ENCODE data around the gene FLT4. TPM values are rescaled to one million over a fixed set of nuclear protein-coding genes. Genes with fewer than 3 reads are reported as not detected.
A peak's percentile ranks its signal among the peaks of the same experiment; 100 is the strongest.

The FLT4 gene
- total and polyA plus RNA-seq, 9 of the 15 experiments (the other 6 are each of a cell fraction or from before 2014, with no cell fraction given): 0.01 to 0.42 (median 0.14) TPM; not detected in 2

- TF ChIP-seq SMAD2 (IDR thresholded peaks at IDR 0.05; ENCODE audit: low read depth, low read length) (no peak), U2AF2 (optimal IDR thresholded peaks at IDR 0.05; ENCODE audit: low read depth, low read length) (no peak), ETS1 (conservative IDR thresholded peaks at IDR 0.05; ENCODE audit: control insufficient read depth, low read depth, low read length) (no peak), MTA3 (IDR thresholded peaks at IDR 0.05; ENCODE audit: borderline replicate concordance) (no peak), ZNF512 (tag; IDR thresholded peaks at IDR 0.05) (no peak), ZNF695 (CRISPR knock-in tag; IDR thresholded peaks at IDR 0.05) (no peak), PYGO2 (tag; IDR thresholded peaks at IDR 0.05) (no peak), ZNF592 (IDR thresholded peaks at IDR 0.05) (peak; percentile 66; the same call in 1 of the 2 replicates), ZNF398 (CRISPR knock-in tag; IDR thresholded peaks at IDR 0.05) (no peak), TBP (optimal IDR thresholded peaks at IDR 0.05; ENCODE audit: low read depth, low read length) (no peak), NCOA2 (IDR thresholded peaks at IDR 0.05; ENCODE audit: partially characterized antibody in 2 of 2) (no peak), RREB1 (CRISPR knock-in tag; IDR thresholded peaks at IDR 0.05) (no peak), ZNF217 (CRISPR knock-in tag; IDR thresholded peaks at IDR 0.05) (no peak)
Observed at GRCh38 chr5:180553530-180553929, 95.9 kb downstream of the FLT4 start (continued).
